OCI-LY1 (cell line): ENCODE results near the gene ADK.

Experiments
- H2AFZ ChIP-seq: fragments of 200-600 bp; sonication (generic), shearing (Covaris generic); 2 replicates; pipeline ENCODE4 v1.6.0; 2014; ENCODE audit warnings: antibody characterized with exemption, mild to moderate bottlenecking, low read length
- H3F3A ChIP-seq: fragments of 200-600 bp; sonication (generic), shearing (Covaris generic); 2 replicates; pipeline ENCODE4 v1.6.0; 2014; ENCODE audit warnings: mild to moderate bottlenecking, antibody characterized with exemption, low read length, moderate library complexity; ENCODE audit not compliant: insufficient read depth
- H3K27ac ChIP-seq: fragments of 200-600 bp; sonication (generic); 2 replicates; pipeline ENCODE4 v1.5.1; 2014; ENCODE audit warnings: low read length, mixed run types, mild to moderate bottlenecking, low read depth; ENCODE audit not compliant: poor library complexity, severe bottlenecking
- H3K27me3 ChIP-seq: fragments of 200-600 bp; sonication (generic); 2 replicates; pipeline ENCODE4 v1.6.0; 2014; ENCODE audit warnings: antibody characterized with exemption, mild to moderate bottlenecking, low read length, moderate library complexity; ENCODE audit not compliant: insufficient read depth
- H3K36me3 ChIP-seq: fragments of 200-600 bp; sonication (generic); 2 replicates; pipeline ENCODE4 v1.6.1; 2014; ENCODE audit warnings: mild to moderate bottlenecking, antibody characterized with exemption, low read length, moderate library complexity, mixed read lengths; ENCODE audit not compliant: insufficient read depth
- H3K4me1 ChIP-seq: fragments of 200-600 bp; sonication (generic); 2 replicates; pipeline ENCODE4 v1.5.1; 2014; ENCODE audit warnings: mild to moderate bottlenecking, low read length, moderate library complexity; ENCODE audit not compliant: insufficient read depth, severe bottlenecking
- H3K4me2 ChIP-seq: fragments of 200-600 bp; sonication (generic), shearing (Covaris generic); 2 replicates; pipeline ENCODE4 v1.6.1; 2014; ENCODE audit warnings: low read length
- H3K4me3 ChIP-seq: fragments of 200-600 bp; sonication (generic); 2 replicates; pipeline ENCODE4 v1.5.1; 2014; ENCODE audit warnings: low read length, low read depth, mild to moderate bottlenecking, mixed read lengths; ENCODE audit not compliant: poor library complexity, severe bottlenecking
- H3K79me2 ChIP-seq: fragments of 200-600 bp; shearing (Covaris generic); 2 replicates; pipeline ENCODE4 v1.6.1; 2016; ENCODE audit warnings: mixed run types, low read length, mixed read lengths; ENCODE audit not compliant: insufficient read depth
- H3K9ac ChIP-seq: fragments of 200-600 bp; sonication (generic), shearing (Covaris generic); 2 replicates; pipeline ENCODE4 v1.6.1; 2014; ENCODE audit warnings: mild to moderate bottlenecking, low read length, mixed read lengths
- H3K9me2 ChIP-seq: fragments of 200-600 bp; sonication (generic), shearing (Covaris generic); 2 replicates; pipeline ENCODE4 v1.6.1; 2014; ENCODE audit warnings: low read depth, mild to moderate bottlenecking, low read length, mixed read lengths
- H3K9me3 ChIP-seq: fragments of 200-600 bp; shearing (Covaris generic); 2 replicates; pipeline ENCODE4 v1.6.1; 2014; ENCODE audit warnings: low read length, mixed read lengths
- H4K20me1 ChIP-seq: fragments of 200-600 bp; sonication (generic), shearing (Covaris generic); 2 replicates; pipeline ENCODE4 v1.6.0; 2016; ENCODE audit warnings: mild to moderate bottlenecking, low read length; ENCODE audit not compliant: insufficient read depth
- CTCF ChIP-seq: fragments of 200-600 bp; sonication (generic), shearing (Covaris generic); IDR thresholded peaks from 2 replicates; pipeline ENCODE4 v1.5.1; 2017; ENCODE audit warnings: mild to moderate bottlenecking, antibody characterized with exemption, low read length, moderate library complexity, mixed read lengths
- EZH2 ChIP-seq: fragments of 200-600 bp; sonication (generic), shearing (Covaris generic); IDR thresholded peaks from 2 replicates; pipeline ENCODE4 v1.8.0; 2017; ENCODE audit warnings: borderline replicate concordance, mixed run types, mild to moderate bottlenecking, antibody characterized with exemption, low read length, moderate library complexity, mixed read lengths

ADK gene

GRCh38 chr10:74483356-74483755 is 332.3 kb downstream of the ADK start:
- H3K79me2 ChIP-seq = no peaks in the 10 kb centered on the region
- no peak overlapping the region for H3K27ac ChIP-seq
- TF ChIP-seq EZH2 (no peak), CTCF (no peak)
- no peak overlapping the region for H3K4me3 ChIP-seq
- H3K27me3 ChIP-seq = no peaks in the 10 kb centered on the region
- peaks cover 18% of the 10 kb centered on the region; the same call in 1 of the 2 replicates for H3K36me3 ChIP-seq
- H4K20me1 ChIP-seq = no peaks in the 10 kb centered on the region
- no peaks in the 10 kb centered on the region for H3K9me2 ChIP-seq
- H3K9ac ChIP-seq = no peak overlapping the region
- H3K4me2 ChIP-seq = no peak overlapping the region
- no peaks in the 10 kb centered on the region for H3K4me1 ChIP-seq
- no peaks in the 10 kb centered on the region for H3K9me3 ChIP-seq
- no peaks in the 10 kb centered on the region for H3F3A ChIP-seq
- H2AFZ ChIP-seq = no peak overlapping the region

GRCh38 chr10:74485283-74485682 is 334.3 kb downstream of the ADK start:
- Histone ChIP-seq H3K27me3 (no peaks in the 10 kb centered on the region), H4K20me1 (no peaks in the 10 kb centered on the region), H3K36me3 (peaks cover 18% of the 10 kb centered on the region; the same call in 1 of the 2 replicates), H3K4me2 (no peak overlapping the region), H3K27ac (no peak overlapping the region), H2AFZ (no peak overlapping the region), H3K79me2 (no peaks in the 10 kb centered on the region), H3K9me2 (no peaks in the 10 kb centered on the region), H3K4me3 (no peak overlapping the region), H3F3A (no peaks in the 10 kb centered on the region), H3K9me3 (no peaks in the 10 kb centered on the region), H3K9ac (no peak overlapping the region), H3K4me1 (no peaks in the 10 kb centered on the region)
- no peak for TF ChIP-seq EZH2
- TF ChIP-seq CTCF = no peak

GRCh38 chr10:74486659-74487058 is 335.6 kb downstream of the ADK start:
- no peak overlapping the region for H3K27ac ChIP-seq
- H3K4me2 ChIP-seq = no peak overlapping the region
- no peaks in the 10 kb centered on the region for H3K9me3 ChIP-seq
- no peaks in the 10 kb centered on the region for H3K4me1 ChIP-seq
- H3K9ac ChIP-seq = no peak overlapping the region
- H3K4me3 ChIP-seq = no peak overlapping the region
- no peaks in the 10 kb centered on the region for H3K27me3 ChIP-seq
- H3K9me2 ChIP-seq = no peaks in the 10 kb centered on the region
- H4K20me1 ChIP-seq = no peaks in the 10 kb centered on the region
- TF ChIP-seq CTCF = no peak
- no peak for TF ChIP-seq EZH2
- peaks cover 16% of the 10 kb centered on the region; the same call in 1 of the 2 replicates for H3K36me3 ChIP-seq
- no peaks in the 10 kb centered on the region for H3K79me2 ChIP-seq
- no peaks in the 10 kb centered on the region for H3F3A ChIP-seq
- H2AFZ ChIP-seq = no peak overlapping the region
